Endothelial cell of umbilical vein (primary cell): Measurements from ENCODE around the gene SNAP25.

Source experiments
- CTCF ChIP-seq, 2 donors: IDR thresholded peaks; 1 replicate in 1 of 2; 2 replicates in 1 of 2; pipeline ENCODE4 v1.5.1; 2011; ENCODE audit warnings: low read length in 2 of 2, mild to moderate bottlenecking in 2 of 2, moderate library complexity in 2 of 2, control low read depth in 1 of 2, inconsistent platforms in 1 of 2, low read depth in 1 of 2; ENCODE audit not compliant: insufficient read depth in 1 of 2; ENCODE audit errors: extremely low read depth in 1 of 2
- EZH2 ChIP-seq: IDR thresholded peaks from 2 replicates; pipeline ENCODE4 v1.6.1; 2012; ENCODE audit warnings: borderline replicate concordance, low read depth, mild to moderate bottlenecking, moderate library complexity, low read length, inconsistent platforms; ENCODE audit not compliant: severe bottlenecking
- GATA2 ChIP-seq: IDR thresholded peaks from 2 replicates; pipeline ENCODE4 v1.7.0; 2011; ENCODE audit warnings: low read depth, mild to moderate bottlenecking, moderate library complexity, mixed read lengths, low read length; ENCODE audit not compliant: insufficient read length, insufficient read depth
- JUN ChIP-seq: IDR thresholded peaks from 2 replicates; pipeline ENCODE4 v1.6.1; 2011; ENCODE audit warnings: borderline replicate concordance, low read depth; ENCODE audit not compliant: insufficient read length, insufficient read depth
- MAX ChIP-seq: IDR thresholded peaks from 2 replicates; pipeline ENCODE4 v1.6.1; 2011; ENCODE audit not compliant: insufficient read depth, insufficient read length
- MYC ChIP-seq: IDR thresholded peaks from one replicate; pipeline ENCODE4 v1.6.1; 2011; ENCODE audit warnings: mild to moderate bottlenecking, low read depth, low read length
- POLR2A ChIP-seq: IDR thresholded peaks from 2 replicates; pipeline ENCODE4 v1.6.1; 2012; ENCODE audit warnings: low read depth, mild to moderate bottlenecking, control low read depth, low read length
- POLR2AphosphoS5 ChIP-seq: IDR thresholded peaks from 2 replicates; pipeline ENCODE4 v1.6.1; 2012; ENCODE audit warnings: low read depth, mild to moderate bottlenecking, control low read depth, low read length, moderate library complexity; ENCODE audit not compliant: insufficient read depth

- TF ChIP-seq POLR2A (no peak), MAX (no peak), CTCF (IDR thresholded peaks at IDR 0.05; ENCODE audit: extremely low read depth in 1 of 2, insufficient read depth in 1 of 2, low read depth in 1 of 2, low read length in 2 of 2) (no peak), EZH2 (no peak), MYC (no peak), POLR2AphosphoS5 (no peak), JUN (no peak), GATA2 (no peak)
Observed at GRCh38 chr20:10219993-10220750, 1.5 kb downstream of the SNAP25 start.
